ENCODE data around the gene ARHGAP1. TPM values are rescaled to one million over a fixed set of nuclear protein-coding genes. Genes with fewer than 3 reads are reported as not detected.

The ARHGAP1 gene
- total RNA-seq, 3 donors from 2014 or later (not counting 1 experiment from before 2014, with no cell fraction given), result 89.8 to 111 (median 102) TPM

DNA sequence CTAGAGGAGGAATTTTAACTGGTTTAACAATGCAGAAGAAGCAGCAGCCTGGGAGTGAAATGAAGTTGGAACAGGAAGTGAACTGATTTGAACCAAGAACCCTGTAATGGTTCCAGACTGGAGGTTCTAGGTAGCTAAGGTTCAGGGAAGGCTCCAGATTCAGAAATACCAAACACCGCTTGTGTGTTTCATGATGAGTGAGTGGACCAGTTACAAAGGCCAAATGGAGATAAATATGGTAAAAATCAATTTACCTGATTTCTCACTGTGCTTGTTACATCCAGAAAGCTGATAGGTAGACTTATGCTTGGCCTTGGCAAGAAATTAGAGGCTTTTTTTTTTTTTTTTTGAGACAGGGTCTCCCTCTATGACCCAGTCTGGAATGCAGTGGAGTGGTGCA is 70.2 kb downstream of the ARHGAP1 start:
- no peak overlapping the region for H3K4me3 Mint-ChIP-seq
- H3K36me3 Mint-ChIP-seq, result peaks cover 12% of the 10 kb centered on the region
- 100% methylated on average over 1 of the region's 1 CpG for WGBS (ENCODE audit: insufficient coverage)
- no peak overlapping the region for H3K27ac Mint-ChIP-seq
- TF ChIP-seq, protein P1, sequence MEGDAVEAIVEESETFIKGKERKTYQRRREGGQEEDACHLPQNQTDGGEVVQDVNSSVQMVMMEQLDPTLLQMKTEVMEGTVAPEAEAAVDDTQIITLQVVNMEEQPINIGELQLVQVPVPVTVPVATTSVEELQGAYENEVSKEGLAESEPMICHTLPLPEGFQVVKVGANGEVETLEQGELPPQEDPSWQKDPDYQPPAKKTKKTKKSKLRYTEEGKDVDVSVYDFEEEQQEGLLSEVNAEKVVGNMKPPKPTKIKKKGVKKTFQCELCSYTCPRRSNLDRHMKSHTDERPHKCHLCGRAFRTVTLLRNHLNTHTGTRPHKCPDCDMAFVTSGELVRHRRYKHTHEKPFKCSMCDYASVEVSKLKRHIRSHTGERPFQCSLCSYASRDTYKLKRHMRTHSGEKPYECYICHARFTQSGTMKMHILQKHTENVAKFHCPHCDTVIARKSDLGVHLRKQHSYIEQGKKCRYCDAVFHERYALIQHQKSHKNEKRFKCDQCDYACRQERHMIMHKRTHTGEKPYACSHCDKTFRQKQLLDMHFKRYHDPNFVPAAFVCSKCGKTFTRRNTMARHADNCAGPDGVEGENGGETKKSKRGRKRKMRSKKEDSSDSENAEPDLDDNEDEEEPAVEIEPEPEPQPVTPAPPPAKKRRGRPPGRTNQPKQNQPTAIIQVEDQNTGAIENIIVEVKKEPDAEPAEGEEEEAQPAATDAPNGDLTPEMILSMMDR (IDR thresholded peaks at IDR 0.05), result no peak
- H3K4me1 ChIP-seq (ENCODE audit: control insufficient read depth, insufficient read depth, low read length), result peaks cover 2% of the 10 kb centered on the region
- H3K9me3 ChIP-seq (ENCODE audit: control insufficient read depth, insufficient read depth, low read length), result no peaks in the 10 kb centered on the region
- H3K36me3 ChIP-seq (ENCODE audit: control insufficient read depth, insufficient read depth, low read length), result peaks cover 33% of the 10 kb centered on the region
- no peaks in the 10 kb centered on the region for H3K27me3 ChIP-seq (ENCODE audit: control insufficient read depth, insufficient read depth, low read length)
- ATAC-seq, result no peak
- DNase-seq, result no peak
- no peaks in the 10 kb centered on the region for H3K27me3 Mint-ChIP-seq (ENCODE audit: low read depth in 2 of 2)
- H3K9me3 Mint-ChIP-seq, result no peaks in the 10 kb centered on the region
- peaks cover 21 to 32% of the 10 kb centered on the region in 2 donors for H3K4me1 Mint-ChIP-seq
- H3K27ac ChIP-seq (ENCODE audit: low read length), result no peak overlapping the region
- H3K4me3 ChIP-seq (ENCODE audit: low read length), result no peak overlapping the region
- intact Hi-C loops (cut with micrococcal nuclease), result no loop called here

DNA sequence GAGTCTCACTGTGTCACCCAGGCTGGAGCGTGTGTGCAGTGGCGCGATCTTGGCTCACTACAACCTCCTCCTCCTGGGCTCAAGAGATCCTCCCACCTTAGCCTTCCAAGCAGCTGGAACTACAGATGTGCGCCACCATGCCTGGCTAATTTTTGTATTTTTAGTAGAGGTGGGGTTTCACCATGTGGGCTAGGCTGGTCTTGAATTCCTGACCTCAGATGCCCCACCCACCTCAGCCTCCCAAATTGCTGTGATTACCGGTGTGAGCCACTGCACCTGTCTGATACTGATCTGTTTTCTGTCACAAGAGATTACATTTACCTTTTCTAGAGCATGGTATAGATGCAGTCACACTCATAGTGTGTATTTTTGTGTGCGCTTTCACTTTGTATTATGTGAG is 71.5 kb downstream of the ARHGAP1 start:
- Histone ChIP-seq H3K27ac (ENCODE audit: low read length) (no peak overlapping the region), H3K9me3 (ENCODE audit: control insufficient read depth, insufficient read depth, low read length) (no peaks in the 10 kb centered on the region), H3K36me3 (ENCODE audit: control insufficient read depth, insufficient read depth, low read length) (peaks cover 43% of the 10 kb centered on the region), H3K27me3 (ENCODE audit: control insufficient read depth, insufficient read depth, low read length) (no peaks in the 10 kb centered on the region), H3K4me1 (ENCODE audit: control insufficient read depth, insufficient read depth, low read length) (peaks cover 2% of the 10 kb centered on the region), H3K4me3 (ENCODE audit: low read length) (no peak overlapping the region)
- TF ChIP-seq, protein P1 (IDR thresholded peaks at IDR 0.05), result no peak
- H3K4me1 Mint-ChIP-seq, result peaks cover 23 to 44% of the 10 kb centered on the region in 2 donors
- no peaks in the 10 kb centered on the region for H3K9me3 Mint-ChIP-seq
- H3K27ac Mint-ChIP-seq, result no peak overlapping the region
- WGBS (ENCODE audit: insufficient coverage), result 93% methylated on average over 5 of the region's 6 CpGs
- intact Hi-C loops (cut with micrococcal nuclease), result no loop called here
- H3K4me3 Mint-ChIP-seq, result no peak overlapping the region
- peaks cover 15% of the 10 kb centered on the region for H3K36me3 Mint-ChIP-seq
- H3K27me3 Mint-ChIP-seq (ENCODE audit: low read depth in 2 of 2), result no peaks in the 10 kb centered on the region
- no peak for DNase-seq
- no peak for ATAC-seq

Other genes starting within 250 kb of the ARHGAP1 start
- 10 to 100 TPM; 41.3 to 52.7 (median 46.2) TPM for gene AMBRA1, start 106.6 kb downstream of the ARHGAP1 start, total RNA-seq
- gene HARBI1, start 83.4 kb downstream of the ARHGAP1 start, total RNA-seq, result 10 to 100 TPM in 2 of 3 donors, 1 to 10 TPM in 1; 9.9 to 16.8 (median 12.7) TPM
- 100 to 1,000 TPM; 125 to 137 (median 132) TPM for gene ATG13, start 83.1 kb downstream of the ARHGAP1 start, total RNA-seq
- 10 to 100 TPM in 1 of 3 donors, 1 to 10 TPM in 2; 9.1 to 19.0 (median 9.6) TPM for gene ZNF408, start 412 bp upstream of the ARHGAP1 start, total RNA-seq
- gene F2, start 18.6 kb upstream of the ARHGAP1 start, total RNA-seq, result under 1 TPM in 1 of 3 donors, not detected in 2; 0.14 TPM
- gene CKAP5, start 145.7 kb upstream of the ARHGAP1 start, total RNA-seq, result 10 to 100 TPM; 39.1 to 63.7 (median 46.3) TPM
- not detected for gene LRP4, start 217.9 kb upstream of the ARHGAP1 start, total RNA-seq
- gene CSTPP1, start 236.1 kb upstream of the ARHGAP1 start, total RNA-seq, result 10 to 100 TPM; 16.2 to 17.8 (median 16.9) TPM

Measured in natural killer cell (primary cell).